ENCODE measurements around the gene C7orf57. TPM values are rescaled to one million over a fixed set of nuclear protein-coding genes. Genes with fewer than 3 reads are reported as not detected.
A peak's percentile ranks its signal among the peaks of the same experiment; 100 is the strongest.
"Not testable (repeated sequence)": the region's sequence is repeated elsewhere in the genome, so short reads cannot be mapped to it uniquely, and the experiment has no call there.

Gene C7orf57
- total RNA-seq, 1 donor from 2014 or later: not detected

GRCh38 chr7:48077423-48077822, 42.1 kb downstream of the C7orf57 start:
- DNase-seq (no peak), ATAC-seq (no peak)
- intact Hi-C loops (cut with micrococcal nuclease): no loop called here

GRCh38 chr7:48078470-48078869, 43.1 kb downstream of the C7orf57 start:
- intact Hi-C loops (cut with micrococcal nuclease): no loop called here
- DNase-seq: no peak
- ATAC-seq: no peak

- intact Hi-C loops (cut with micrococcal nuclease); DNase-seq; ATAC-seq: not testable (repeated sequence)
These were observed 47.0 kb downstream of the C7orf57 start for GRCh38 chr7:48082378-48082777.

GRCh38 chr7:48083114-48083830, 47.9 kb downstream of the C7orf57 start:
- DNase-seq (no peak), ATAC-seq (no peak)
- intact Hi-C loops (cut with micrococcal nuclease): no loop called here

- intact Hi-C loops (cut with micrococcal nuclease): no loop called here
These were observed 49.5 kb downstream of the C7orf57 start for GRCh38 chr7:48084727-48085432.

GRCh38 chr7:48085433-48085791, 50.1 kb downstream of the C7orf57 start:
- no peak for DNase-seq
- intact Hi-C loops (cut with micrococcal nuclease): no loop called here
- ATAC-seq: no peak

More at GRCh38 chr7:48084727-48085432, 49.5 kb downstream of the C7orf57 start:
- peak; percentile 57 for DNase-seq
- ATAC-seq: peak; percentile 32

- DNase-seq (no peak), ATAC-seq (no peak)
- intact Hi-C loops (cut with micrococcal nuclease): no loop called here
These were observed 50.6 kb downstream of the C7orf57 start for GRCh38 chr7:48085942-48086341.

- ATAC-seq: no peak
- intact Hi-C loops (cut with micrococcal nuclease): no loop called here
- DNase-seq: no peak
These were observed 52.0 kb downstream of the C7orf57 start for GRCh38 chr7:48087349-48087748.

- ATAC-seq (peak; percentile 70), DNase-seq (peak; percentile 90)
- intact Hi-C loops (cut with micrococcal nuclease): no loop called here
These were observed 53.3 kb downstream of the C7orf57 start for GRCh38 chr7:48088559-48089045.

GRCh38 chr7:48089046-48090003, 54.0 kb downstream of the C7orf57 start, which contains the start of gene UPP1:
Gene UPP1 (plus strand): TSS chr7:48089265. CDS start chr7:48094784, 5,519 bp downstream.
- DNase-seq (peak; percentile 96), ATAC-seq (peak; percentile 95)
- intact Hi-C loops (cut with micrococcal nuclease): loop anchor here (10.0 kb wide), 1 partner anchor 95 kb away; no protein-coding TSS in a partner anchor

GRCh38 chr7:48090095-48090805, 54.9 kb downstream of the C7orf57 start:
- DNase-seq: peak; percentile 58
- intact Hi-C loops (cut with micrococcal nuclease): loop anchor here (10.0 kb wide), 1 partner anchor 95 kb away; no protein-coding TSS in a partner anchor
- ATAC-seq: no peak

GRCh38 chr7:48091506-48092433, 56.4 kb downstream of the C7orf57 start:
- intact Hi-C loops (cut with micrococcal nuclease): loop anchor here (1.0 to 10.0 kb wide), 2 partner anchors 15 to 97 kb away; no protein-coding TSS in a partner anchor
- no peak for DNase-seq
- ATAC-seq: no peak

GRCh38 chr7:48094861-48095293, 59.5 kb downstream of the C7orf57 start:
- DNase-seq: no peak
- intact Hi-C loops (cut with micrococcal nuclease): loop anchor here (10.0 kb wide), 1 partner anchor 100 kb away; no protein-coding TSS in a partner anchor
- ATAC-seq: no peak

- no peak for DNase-seq
- intact Hi-C loops (cut with micrococcal nuclease): loop anchor here (10.0 kb wide), 1 partner anchor 101 kb away; no protein-coding TSS in a partner anchor
- ATAC-seq: peak; percentile 37
These were observed 60.9 kb downstream of the C7orf57 start for GRCh38 chr7:48096273-48096672.

- no peak for DNase-seq
- intact Hi-C loops (cut with micrococcal nuclease): loop anchor here (10.0 kb wide), 1 partner anchor 103 kb away; no protein-coding TSS in a partner anchor
- ATAC-seq: no peak
These were observed 62.3 kb downstream of the C7orf57 start for GRCh38 chr7:48097521-48098231.

GRCh38 chr7:48098846-48099245, 63.5 kb downstream of the C7orf57 start:
- intact Hi-C loops (cut with micrococcal nuclease): loop anchor here (10.0 kb wide), 1 partner anchor 104 kb away; no protein-coding TSS in a partner anchor
- DNase-seq: no peak
- no peak for ATAC-seq

Data from left ventricle myocardium superior (tissue), 1 donor.